Measurements from ENCODE around the gene PKDREJ.

GRCh38 chr22:46242076-46242475 is 21.1 kb downstream of the PKDREJ start:
- TF ChIP-seq EZH2 (IDR thresholded peaks at IDR 0.05; ENCODE audit: low read depth) (no peak), CTCF (conservative IDR thresholded peaks at IDR 0.05) (no peak)
